ENCODE measurements around the gene RND3.

GRCh38 chr2:150482667-150483400, 4.6 kb downstream of the RND3 start:
- TF ChIP-seq CTCF (conservative IDR thresholded peaks at IDR 0.05; ENCODE audit: low read length) (no peak), EZH2phosphoT487 (IDR thresholded peaks at IDR 0.05; ENCODE audit: borderline replicate concordance, low read depth, low read length) (no peak)
